SK-N-SH (cell line): ENCODE data around the gene NOLC1. TPM values are rescaled to one million over a fixed set of nuclear protein-coding genes. Genes with fewer than 3 reads are reported as not detected.

Experiments
- CTCF ChIA-PET: fragments of 300-600, 350-600 bp; formaldehyde crosslinking; extraction: SDS; loops from one replicate; lab custom pipeline; 2021; lab: Yijun Ruan, JAX
- POLR2A ChIA-PET: fragments of 350-600 bp; sonication (Branson Sonifier 250); formaldehyde crosslinking; extraction: SDS; loops from one replicate; lab custom pipeline; 2020; ENCODE audit warnings: antibody characterized with exemption, inconsistent platforms; lab: Yijun Ruan, JAX
- DNase-seq: peaks from one replicate; pipeline ENCODE4 v3.0.0; 2012
- H2AFZ ChIP-seq: fragments of 200-600 bp; sonication (generic); 2 replicates; pipeline ENCODE4 v1.8.1; 2016; ENCODE audit warnings: antibody characterized with exemption, mild to moderate bottlenecking, low read depth
- H3F3A ChIP-seq: fragments of 200-600 bp; sonication (generic); replicated peaks from 2 replicates; pipeline ENCODE3; 2016; ENCODE audit warnings: antibody characterized with exemption, mild to moderate bottlenecking; ENCODE audit not compliant: insufficient read depth
- H3K27ac ChIP-seq, 2 experiments: fragments of 200-500 bp in 1 of 2; fragments of 200-600 bp in 1 of 2; sonication (Bioruptor generic) in 1 of 2; sonication (generic), shearing (Covaris generic) in 1 of 2; 2 replicates each; pipeline versions ENCODE4 v1.5.1 to v1.6.1; 2014 to 2016; ENCODE audit warnings: low read depth in 2 of 2, inconsistent platforms in 1 of 2, low read length in 1 of 2, mild to moderate bottlenecking in 1 of 2, mixed read lengths in 1 of 2
- H3K27me3 ChIP-seq: fragments of 200-600 bp; sonication (generic), shearing (Covaris generic); 2 replicates; pipeline ENCODE4 v1.6.1; 2016; ENCODE audit warnings: mixed run types; ENCODE audit not compliant: insufficient read depth
- H3K36me3 ChIP-seq, 2 experiments: fragments of 200-500 bp in 1 of 2; fragments of 200-600 bp in 1 of 2; sonication (Bioruptor generic) in 1 of 2; sonication (generic) in 1 of 2; replicated peaks in 1 of 2; 2 replicates each; pipeline versions ENCODE3 to v1.5.1; 2014 to 2016; ENCODE audit warnings: low read length in 1 of 2, mild to moderate bottlenecking in 1 of 2; ENCODE audit not compliant: insufficient read depth in 2 of 2, control insufficient read depth in 1 of 2
- H3K4me1 ChIP-seq, 2 experiments: fragments of 200-500 bp in 1 of 2; fragments of 200-600 bp in 1 of 2; sonication (Bioruptor generic) in 1 of 2; sonication (generic), shearing (Covaris generic) in 1 of 2; 2 replicates each; pipeline versions ENCODE4 v1.5.1 to v1.6.1; 2014 to 2016; ENCODE audit warnings: low read depth in 1 of 2, low read length in 1 of 2, mixed run types in 1 of 2; ENCODE audit not compliant: insufficient read depth in 2 of 2, control insufficient read depth in 1 of 2
- H3K4me2 ChIP-seq: fragments of 200-600 bp; sonication (generic), shearing (Covaris generic); 2 replicates; pipeline ENCODE4 v1.6.1; 2017; ENCODE audit warnings: mixed run types
- H3K4me3 ChIP-seq, 2 experiments: fragments of 200-500 bp in 1 of 2; fragments of 200-600 bp in 1 of 2; sonication (Bioruptor generic) in 1 of 2; sonication (generic), shearing (Covaris generic) in 1 of 2; 2 replicates each; pipeline versions ENCODE4 v1.5.1 to v1.8.1; 2014 to 2016; ENCODE audit warnings: low read depth in 2 of 2, inconsistent platforms in 1 of 2, low read length in 1 of 2, mild to moderate bottlenecking in 1 of 2, mixed read lengths in 1 of 2, moderate library complexity in 1 of 2
- H3K79me2 ChIP-seq: fragments of 200-600 bp; sonication (generic); 2 replicates; pipeline ENCODE4 v1.8.1; 2017; ENCODE audit warnings: mild to moderate bottlenecking; ENCODE audit not compliant: insufficient read depth
- H3K9ac ChIP-seq: fragments of 200-600 bp; sonication (generic); 2 replicates; pipeline ENCODE4 v1.6.1; 2017; ENCODE audit warnings: mixed run types
- H3K9me2 ChIP-seq: fragments of 200-600 bp; sonication (generic); 2 replicates; pipeline ENCODE4 v1.6.1; 2017; ENCODE audit warnings: mixed run types
- H3K9me3 ChIP-seq: fragments of 200-600 bp; sonication (generic); 2 replicates; pipeline ENCODE4 v1.6.1; 2017; ENCODE audit warnings: mixed run types, mild to moderate bottlenecking, moderate library complexity
- H4K20me1 ChIP-seq: fragments of 200-600 bp; sonication (generic); 2 replicates; pipeline ENCODE4 v1.6.1; 2017; ENCODE audit warnings: mild to moderate bottlenecking, mixed run types; ENCODE audit not compliant: insufficient read depth
- EZH2phosphoT487 ChIP-seq: fragments of 200-600 bp; sonication (generic); IDR thresholded peaks from 2 replicates; pipeline ENCODE4 v1.6.1; 2017; ENCODE audit warnings: low read depth, mixed run types, mild to moderate bottlenecking, antibody characterized with exemption, moderate library complexity, borderline replicate concordance
- MXI1 ChIP-seq: IDR thresholded peaks from 2 replicates; pipeline ENCODE4 v1.6.1; 2012; ENCODE audit warnings: mild to moderate bottlenecking, low read depth, low read length, improper control_type of control experiment
- NFIC ChIP-seq: IDR thresholded peaks from 2 replicates; pipeline ENCODE4 v1.4.0; 2012; ENCODE audit warnings: borderline replicate concordance
- RAD21 ChIP-seq: IDR thresholded peaks from 2 replicates; pipeline ENCODE4 v1.6.1; 2012; ENCODE audit warnings: mild to moderate bottlenecking, low read length
- RCOR1 ChIP-seq: fragments of 150-350 bp; IDR thresholded peaks from 2 replicates; pipeline ENCODE4 v1.6.1; 2017; ENCODE audit warnings: antibody characterized with exemption, low read length
- SIN3A ChIP-seq: IDR thresholded peaks from 2 replicates; pipeline ENCODE4 v1.6.1; 2012; ENCODE audit warnings: low read depth, mild to moderate bottlenecking, low read length, moderate library complexity, borderline replicate concordance
- WGBS: methylation state at CpG from one replicate; pipeline ENCODE4 v1.1.6; 2017; ENCODE audit warnings: low lambda C conversion rate; 5-methylcytosine and 5-hydroxymethylcytosine counted together
- polyA plus RNA-seq, 3 experiments: library from polyadenylated mRNA; depleted of rRNA; stranded (reverse); fragments of >200 nt; gene quantifications; 2 replicates each; pipeline ENCODE4 v1.2.3, GENCODE V29; 2012
- TF ChIP-seq, protein P1 (sequence below): fragments of 200-600 bp; sonication (generic); IDR thresholded peaks from 2 replicates; pipeline ENCODE4 v1.6.1; 2017; ENCODE audit warnings: antibody characterized with exemption, mild to moderate bottlenecking, moderate library complexity

NOLC1 gene
- polyA plus RNA-seq, 1 of the 3 experiments (the other 2 are of a cell fraction): 71.8 TPM

DNA sequence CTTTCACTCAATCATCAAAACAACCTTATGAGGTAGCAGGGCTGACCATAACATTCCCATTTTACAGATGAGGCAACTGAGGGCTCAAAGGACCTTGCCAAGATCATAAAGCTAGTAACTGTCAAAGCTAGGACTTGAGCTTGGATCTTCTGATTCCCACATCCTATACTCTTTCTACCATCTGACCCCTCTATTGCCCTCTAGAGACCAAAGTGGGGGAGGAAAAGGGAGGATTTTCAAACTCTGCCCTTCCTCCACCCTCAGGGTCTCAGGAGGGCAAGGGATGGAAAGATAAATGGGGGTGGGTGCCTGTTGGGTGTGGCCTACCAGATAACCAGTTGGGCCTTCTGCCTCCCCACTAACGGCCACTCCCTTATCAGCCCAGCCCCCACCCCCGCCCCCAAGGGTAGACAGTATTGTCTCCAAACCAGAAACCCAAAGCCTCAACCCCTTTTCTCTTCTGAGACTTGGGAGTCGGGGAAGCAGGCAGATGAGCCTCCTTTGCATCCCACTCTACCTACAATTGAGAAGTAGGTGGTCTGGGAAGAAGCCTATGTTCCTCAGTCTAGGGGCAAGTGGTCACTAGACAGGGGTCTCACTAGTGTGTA is 39.9 kb upstream of the NOLC1 start:
- POLR2A ChIA-PET: interaction anchor here (0.5 kb wide), 1 partner anchor 857 kb away, joined by 3 read pairs; no protein-coding TSS in a partner anchor
- H3K4me2 ChIP-seq: peak overlapping the region; percentile 94
- H3K79me2 ChIP-seq: peaks cover 60% of the 10 kb centered on the region

DNA sequence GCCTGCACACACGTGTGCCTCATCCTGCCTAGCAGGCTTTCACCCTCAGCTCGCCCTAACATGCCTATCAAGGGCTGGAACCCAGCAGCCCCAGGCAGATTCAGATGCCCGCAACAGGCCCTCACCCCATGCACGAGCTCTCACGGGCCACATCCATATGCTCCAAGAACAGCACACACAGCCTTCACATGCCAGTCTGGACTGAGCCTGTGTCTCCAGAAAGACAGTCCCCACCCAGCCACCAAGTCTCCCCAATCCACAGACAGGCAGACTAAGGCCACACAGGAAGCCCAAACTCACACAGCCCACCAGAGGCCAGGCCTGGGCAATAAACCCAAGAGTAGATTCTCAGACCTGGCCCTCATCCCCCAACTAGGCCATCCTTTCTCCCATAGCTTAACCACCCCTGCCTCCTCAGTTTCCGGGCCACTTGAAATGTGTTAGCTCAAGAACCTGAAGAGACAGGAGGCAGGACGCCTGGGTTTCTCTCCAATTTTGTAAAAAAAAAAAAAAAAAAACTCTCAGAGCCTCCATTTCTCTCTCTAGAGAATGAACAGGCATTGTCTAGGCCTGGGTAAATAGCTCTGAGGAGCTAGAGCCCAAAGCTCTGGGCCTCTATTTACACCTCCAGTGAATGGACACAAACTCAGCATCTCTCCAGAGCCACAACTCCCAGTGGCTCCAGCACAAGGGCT is 38.8 kb upstream of the NOLC1 start:
- no peaks in the 10 kb centered on the region for H3K9me3 ChIP-seq
- H3K79me2 ChIP-seq: peaks cover 71% of the 10 kb centered on the region
- H3K9ac ChIP-seq: peak overlapping the region; percentile 86
- no peaks in the 10 kb centered on the region for H3K27me3 ChIP-seq
- H3K4me1 ChIP-seq: peaks cover 37 to 44% of the 10 kb centered on the region in 2 experiments
- peaks cover 49% of the 10 kb centered on the region for H4K20me1 ChIP-seq
- no peak overlapping the region for H2AFZ ChIP-seq
- TF ChIP-seq SIN3A (no peak; the same call in 1 of the 2 replicates), MXI1 (peak; percentile 17; the same call in 1 of the 2 replicates), RCOR1 (0 out of 2 replicates have a peak, but pooled peaks have one; percentile 14), NFIC (no peak)
- TF ChIP-seq, protein P1, sequence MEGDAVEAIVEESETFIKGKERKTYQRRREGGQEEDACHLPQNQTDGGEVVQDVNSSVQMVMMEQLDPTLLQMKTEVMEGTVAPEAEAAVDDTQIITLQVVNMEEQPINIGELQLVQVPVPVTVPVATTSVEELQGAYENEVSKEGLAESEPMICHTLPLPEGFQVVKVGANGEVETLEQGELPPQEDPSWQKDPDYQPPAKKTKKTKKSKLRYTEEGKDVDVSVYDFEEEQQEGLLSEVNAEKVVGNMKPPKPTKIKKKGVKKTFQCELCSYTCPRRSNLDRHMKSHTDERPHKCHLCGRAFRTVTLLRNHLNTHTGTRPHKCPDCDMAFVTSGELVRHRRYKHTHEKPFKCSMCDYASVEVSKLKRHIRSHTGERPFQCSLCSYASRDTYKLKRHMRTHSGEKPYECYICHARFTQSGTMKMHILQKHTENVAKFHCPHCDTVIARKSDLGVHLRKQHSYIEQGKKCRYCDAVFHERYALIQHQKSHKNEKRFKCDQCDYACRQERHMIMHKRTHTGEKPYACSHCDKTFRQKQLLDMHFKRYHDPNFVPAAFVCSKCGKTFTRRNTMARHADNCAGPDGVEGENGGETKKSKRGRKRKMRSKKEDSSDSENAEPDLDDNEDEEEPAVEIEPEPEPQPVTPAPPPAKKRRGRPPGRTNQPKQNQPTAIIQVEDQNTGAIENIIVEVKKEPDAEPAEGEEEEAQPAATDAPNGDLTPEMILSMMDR: no peak
- peak overlapping the region; percentile 47 to 95; a peak in 2 of 4 replicates for H3K27ac ChIP-seq
- H3K4me3 ChIP-seq: peak overlapping the region; percentile 72 to 84
- POLR2A ChIA-PET: interaction anchor here (0.8 to 0.9 kb wide), 2 partner anchors 12 to 307 kb away, joined by 3 to 4 read pairs; partner anchors contain the start of gene FBXL15
- DNase-seq: no peak
- H3K9me2 ChIP-seq: no peaks in the 10 kb centered on the region
- peaks cover 33% of the 10 kb centered on the region in 2 experiments for H3K36me3 ChIP-seq
- peaks cover 15% of the 10 kb centered on the region for H3F3A ChIP-seq
- CTCF ChIA-PET: interaction anchor here (0.9 to 3.4 kb wide), 7 partner anchors 9 to 1052 kb away, joined by 3 to 12 read pairs (median 4); partner anchors contain the start of genes HPS6 and KAZALD1
- 51% methylated on average over 7 of the region's 7 CpGs for WGBS
- peak overlapping the region; percentile 94 for H3K4me2 ChIP-seq

More for the DNA sequence above, 39.9 kb upstream of the NOLC1 start:
- TF ChIP-seq EZH2phosphoT487 (no peak), RAD21 (no peak)
- TF ChIP-seq, protein P1: peak; percentile 40
- TF ChIP-seq, all 33 proteins: peak for 1
- Histone ChIP-seq H3K9ac (no peak overlapping the region), H3K27me3 (no peaks in the 10 kb centered on the region), H3K4me3 (peak overlapping the region; percentile 72 to 84; a peak in 3 of 4 replicates), H4K20me1 (peaks cover 57% of the 10 kb centered on the region), H3K9me2 (no peaks in the 10 kb centered on the region), H2AFZ (no peak overlapping the region), H3K9me3 (no peaks in the 10 kb centered on the region), H3F3A (peaks cover 12% of the 10 kb centered on the region), H3K36me3 (peaks cover 36 to 44% of the 10 kb centered on the region in 2 experiments), H3K4me1 (peaks cover 28 to 34% of the 10 kb centered on the region in 2 experiments), H3K27ac (peak overlapping the region in 1 of 2 experiments; percentile 36; a peak in 2 of 4 replicates)
- CTCF ChIA-PET: interaction anchor here (0.6 to 3.4 kb wide), 7 partner anchors 10 to 272 kb away, joined by 3 to 14 read pairs (median 4); partner anchors contain the start of gene PPRC1
- WGBS: 65% methylated on average over 3 of the region's 3 CpGs
- peak; percentile 53 for DNase-seq
